Dedifferentiated amniotic fluid mesenchymal stem cell (primary cell): ENCODE data around the gene STK25.
"Not testable (repeated sequence)": the region's sequence is repeated elsewhere in the genome, so short reads cannot be mapped to it uniquely, and the experiment has no call there.

Experiments used
- DNase-seq: peaks from one replicate; pipeline ENCODE4 v3.0.0-alpha.2; 2016; ENCODE audit errors: extremely low spot score

Gene STK25

DNA sequence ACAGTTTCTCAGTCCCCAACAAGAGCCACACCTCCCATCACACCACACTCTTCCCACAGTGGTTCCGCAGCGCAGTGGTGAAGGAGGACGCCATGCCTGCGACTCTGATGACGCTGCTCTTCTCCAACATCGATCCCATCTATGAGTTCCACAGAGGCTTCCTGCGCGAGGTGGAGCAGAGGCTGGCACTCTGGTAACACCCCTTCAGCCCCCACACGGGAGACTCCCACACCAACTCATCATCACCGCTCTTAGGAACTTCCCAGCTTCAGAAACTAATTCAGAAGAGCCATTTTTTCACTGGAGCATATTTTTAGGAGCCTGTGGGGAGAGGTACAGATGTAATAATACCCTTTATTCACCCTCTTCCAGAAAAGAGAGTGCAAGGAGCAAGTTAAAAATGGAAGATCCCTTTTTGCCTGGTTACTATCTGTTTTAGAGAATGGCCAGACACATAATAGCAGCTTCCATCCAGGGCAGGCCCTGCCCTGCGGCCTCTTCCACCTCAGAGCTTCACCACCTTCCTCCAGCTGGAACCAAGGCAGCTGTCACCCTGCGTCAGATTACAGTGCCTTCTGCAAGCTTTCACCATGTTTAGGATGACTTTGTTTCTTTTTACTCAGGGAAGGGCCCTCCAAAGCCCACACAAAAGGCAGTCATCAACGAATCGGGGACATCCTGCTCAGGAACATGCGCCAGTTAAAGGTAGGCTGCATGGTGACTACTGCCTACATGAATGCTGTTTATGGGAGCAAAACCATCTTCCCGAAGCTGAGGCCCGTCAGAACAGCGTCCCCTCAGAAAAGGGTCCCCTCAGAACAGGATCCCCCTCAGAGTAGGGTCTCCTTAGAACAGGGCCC lies 44.9 kb downstream of the STK25 start:
- DNase-seq = no peak

DNA sequence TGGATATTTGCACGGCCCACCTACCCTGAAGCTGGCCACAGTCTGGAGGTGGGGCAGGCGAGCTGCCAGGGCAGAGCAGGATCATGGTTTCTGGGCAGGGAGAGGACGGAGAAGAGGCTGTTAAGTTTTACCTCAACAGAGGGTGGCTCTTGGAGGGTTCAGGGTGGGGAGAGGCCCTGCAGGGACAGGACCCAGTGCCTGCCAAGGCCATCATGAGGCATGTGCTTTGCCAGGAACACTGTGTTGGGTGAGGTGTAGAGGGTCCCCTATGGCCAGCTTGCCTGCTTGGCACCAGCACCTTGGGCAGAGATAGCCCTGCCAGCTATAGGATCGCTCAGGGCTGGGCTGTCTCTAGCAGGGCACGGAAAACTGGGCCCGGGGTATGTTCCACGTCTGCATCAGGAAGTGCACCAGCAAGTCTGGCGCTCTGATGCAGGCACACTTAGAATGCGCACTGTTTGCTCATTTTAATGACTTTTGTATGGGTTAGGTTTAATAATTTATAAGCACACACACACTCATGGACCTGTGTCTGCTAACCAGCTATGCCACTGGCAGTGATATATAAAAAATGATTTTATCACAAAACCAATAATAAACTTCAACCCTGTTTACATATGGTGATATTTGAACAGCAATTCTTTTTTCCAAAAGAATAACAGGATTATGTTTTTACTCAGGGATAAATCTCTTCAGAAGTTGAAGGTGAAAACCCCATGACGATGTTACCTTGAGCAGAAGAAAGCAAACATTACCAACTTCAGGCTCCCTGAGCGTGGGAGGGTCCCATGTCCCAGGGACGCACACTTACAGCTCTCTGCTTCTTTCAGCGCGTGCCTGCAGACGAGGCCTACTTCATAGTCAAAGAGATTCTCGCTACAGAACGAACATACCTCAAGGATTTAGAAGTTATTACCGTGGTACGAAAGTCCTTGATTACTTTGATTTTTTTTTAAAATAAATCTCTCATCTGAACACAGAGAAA lies 46.4 kb downstream of the STK25 start:
- no peak for DNase-seq

DNA sequence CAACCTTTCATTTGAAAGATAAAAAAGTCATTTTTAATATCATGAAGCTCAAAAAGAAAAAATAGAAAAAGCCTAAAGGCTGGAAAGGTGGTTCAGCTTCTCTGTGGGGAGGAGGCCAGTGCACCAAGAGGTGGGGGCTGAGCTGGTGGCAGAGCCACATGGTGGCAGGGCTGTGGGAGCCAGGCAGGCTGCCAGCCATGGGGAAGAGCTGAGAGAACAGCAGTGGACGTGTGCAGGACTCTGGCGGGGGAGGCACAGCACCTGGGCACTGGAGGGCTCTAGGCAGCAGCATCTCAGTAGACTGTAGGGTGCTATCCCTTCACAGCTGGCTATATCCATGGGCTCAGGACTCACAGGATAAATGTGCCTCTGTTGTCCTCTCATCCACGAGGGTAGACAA lies 47.8 kb downstream of the STK25 start:
- no peak for DNase-seq

DNA sequence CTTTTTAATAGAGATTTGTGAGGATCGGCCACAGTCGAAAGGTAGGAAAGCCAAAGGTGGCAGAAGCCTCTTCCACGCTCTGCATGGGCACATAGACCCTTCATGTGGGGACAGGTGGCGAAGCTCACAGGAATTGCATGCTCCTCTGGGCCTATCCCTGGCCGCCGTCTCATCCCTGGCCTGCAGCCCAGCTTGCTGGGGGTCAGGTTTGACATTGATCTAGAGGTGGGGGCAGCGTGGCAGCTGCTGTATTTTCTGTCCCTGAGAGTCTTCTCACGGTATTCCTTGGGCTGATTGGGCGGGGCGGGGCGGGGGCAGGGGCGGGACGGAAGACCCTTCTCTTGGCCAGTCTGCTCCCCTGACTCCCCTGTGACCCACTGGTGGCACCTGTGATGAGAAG lies 48.9 kb downstream of the STK25 start:
- no peak for DNase-seq

DNA sequence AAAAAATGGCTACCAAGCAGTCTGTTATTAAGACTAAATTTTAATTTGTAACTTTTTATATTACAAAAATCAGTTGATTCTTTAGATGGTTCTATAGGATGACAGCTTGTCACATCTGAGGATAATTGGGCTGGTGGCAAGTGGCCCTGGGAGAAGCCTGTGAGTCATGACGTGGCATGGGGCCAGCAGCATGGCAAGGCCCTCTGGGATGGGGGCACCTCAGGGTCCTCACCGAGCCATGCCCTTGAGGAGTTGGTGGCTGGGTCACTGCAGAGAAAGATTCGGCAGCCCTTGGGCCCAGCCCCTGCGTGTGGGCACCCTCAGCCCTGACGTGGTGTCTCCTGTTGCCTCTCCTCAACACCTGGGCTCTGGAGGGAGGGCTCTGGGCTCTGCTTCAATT lies 49.7 kb downstream of the STK25 start:
- no peak for DNase-seq

DNA sequence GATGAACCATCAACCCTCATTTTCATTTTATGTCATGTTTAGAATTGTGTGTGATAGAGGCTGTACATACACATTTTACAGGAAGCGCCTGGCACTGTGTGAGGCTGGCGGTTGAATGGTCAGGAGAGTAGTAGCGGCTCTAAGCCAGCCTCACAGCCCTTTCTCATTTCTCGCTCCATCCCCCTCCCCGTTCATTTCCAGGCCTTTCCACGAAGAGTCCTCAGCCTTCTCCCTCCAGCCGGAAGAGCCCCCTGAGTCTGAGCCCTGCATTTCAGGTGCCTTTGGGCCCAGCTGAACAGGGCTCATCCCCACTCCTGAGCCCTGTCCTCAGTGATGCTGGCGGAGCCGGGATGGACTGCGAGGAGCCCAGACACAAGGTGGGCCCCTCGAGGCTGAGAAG lies 51.8 kb downstream of the STK25 start:
- no peak for DNase-seq

DNA sequence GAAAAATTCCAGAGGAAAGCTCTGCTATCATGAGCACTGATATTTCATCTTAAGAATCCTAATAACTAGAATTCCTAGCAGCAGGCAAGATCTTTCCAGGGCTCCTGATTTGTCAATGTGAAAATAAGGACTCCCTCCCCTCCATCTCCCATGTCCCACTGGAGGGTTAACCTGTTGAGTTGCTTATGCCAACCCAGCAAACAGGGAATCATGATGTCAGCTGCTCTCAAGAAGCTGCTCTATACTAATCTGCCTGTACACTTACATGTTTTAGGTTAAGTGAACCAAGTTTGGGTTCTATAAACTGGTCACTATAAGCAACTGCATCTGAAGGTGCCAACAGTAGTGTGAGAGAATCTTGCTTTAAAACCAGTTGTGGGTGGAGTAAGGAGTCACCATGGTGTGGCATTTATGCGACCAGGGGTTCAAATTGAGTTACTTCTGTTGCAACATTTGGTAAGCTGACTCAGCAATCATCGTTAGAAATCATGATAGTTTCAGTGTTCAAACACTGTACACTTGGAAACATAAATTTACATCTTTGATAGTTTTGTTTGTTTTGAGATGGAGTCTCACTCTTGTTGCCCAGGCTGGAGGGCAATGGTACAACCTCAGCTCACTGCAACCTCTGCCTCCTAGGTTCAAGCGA lies 53.4 kb downstream of the STK25 start:
- no peak for DNase-seq

DNA sequence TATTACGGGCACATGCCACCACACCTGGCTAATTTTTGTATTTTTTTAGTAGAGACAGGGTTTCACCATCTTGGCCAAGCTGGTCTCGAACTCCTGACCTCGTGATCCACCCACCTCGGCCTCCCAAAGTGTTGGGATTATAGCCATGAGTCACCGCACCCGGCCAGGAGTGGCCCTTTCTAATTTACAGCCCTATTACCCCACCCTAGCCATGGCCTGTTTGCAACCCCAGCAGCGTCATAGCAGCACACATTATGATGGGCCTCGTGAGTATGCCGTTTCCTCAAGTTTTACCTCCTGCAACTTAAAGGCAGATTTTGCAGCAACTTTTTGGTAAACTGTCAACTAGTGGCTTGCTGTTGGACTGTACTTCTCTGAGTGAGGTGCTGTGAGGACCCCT lies 54.5 kb downstream of the STK25 start:
- DNase-seq = not testable (repeated sequence)

DNA sequence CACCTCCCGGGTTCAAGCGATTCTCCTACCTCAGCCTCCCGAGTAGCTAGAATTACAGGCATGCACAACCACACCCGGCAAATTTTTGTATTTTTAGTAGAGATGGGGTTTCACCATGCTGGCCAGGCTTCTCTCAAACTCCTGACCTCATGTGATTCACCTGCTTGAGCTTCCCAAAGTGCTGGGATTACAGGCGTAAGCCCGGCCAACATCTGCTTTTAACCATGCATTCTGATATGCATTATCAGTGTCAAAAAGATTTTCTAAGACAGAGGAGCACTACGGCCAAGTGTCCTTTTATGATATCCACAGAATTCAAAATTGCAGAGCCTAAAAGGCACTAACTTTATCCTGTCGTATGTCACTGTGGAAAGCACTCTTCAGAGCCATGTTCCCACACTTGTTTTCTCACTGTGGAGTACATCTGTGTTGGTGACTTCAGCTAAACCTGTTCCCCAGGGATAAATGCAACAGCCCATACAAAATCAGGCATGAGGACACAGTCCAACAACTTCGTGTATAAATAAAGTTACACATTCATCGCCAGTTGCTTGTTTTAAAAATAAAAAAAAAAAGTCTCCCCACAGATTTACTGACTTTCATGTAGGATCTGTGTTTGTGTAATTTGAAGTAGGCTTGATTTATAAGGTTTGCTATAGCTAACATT lies 56.4 kb downstream of the STK25 start:
- DNase-seq = no peak

DNA sequence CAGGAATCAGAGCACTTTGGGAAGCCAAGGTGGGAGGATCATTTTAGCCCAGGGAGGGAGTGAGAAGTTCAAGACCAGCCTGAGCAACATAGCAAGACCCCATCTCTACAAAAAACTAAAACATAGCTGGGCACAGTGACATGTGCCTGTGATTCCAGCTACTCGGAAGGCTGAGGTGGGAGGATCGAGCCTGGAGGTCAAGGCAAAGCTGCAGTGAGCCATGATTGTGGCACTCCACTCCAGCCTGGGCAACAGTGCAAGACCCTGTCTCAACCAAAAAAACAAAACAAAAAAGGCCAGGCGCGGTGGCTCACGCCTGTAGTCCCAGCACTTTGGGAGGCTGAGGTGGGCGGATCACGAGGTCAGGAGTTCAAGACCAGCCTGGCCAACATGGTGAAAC lies 58.3 kb downstream of the STK25 start:
- DNase-seq = not testable (repeated sequence)

DNA sequence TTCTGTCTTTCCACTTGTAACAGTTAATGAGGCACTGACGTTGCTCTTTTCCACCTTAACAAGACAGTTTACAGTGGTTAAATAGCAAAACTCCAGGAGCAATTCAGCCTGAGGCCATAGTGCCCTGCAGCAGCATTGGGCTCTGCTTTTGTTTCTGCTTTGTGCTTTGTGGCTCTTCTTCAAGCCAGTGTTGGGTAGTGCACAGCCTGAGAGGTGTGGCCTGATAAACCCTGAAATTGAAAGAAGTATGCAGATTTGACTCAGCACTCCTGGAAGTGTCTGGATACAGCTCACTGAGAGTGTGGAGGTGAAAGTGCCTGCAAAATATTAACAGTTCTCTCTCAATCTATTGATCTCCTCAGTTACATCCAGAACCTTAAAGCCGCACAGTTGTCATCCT lies 63.0 kb downstream of the STK25 start:
- DNase-seq = no peak

DNA sequence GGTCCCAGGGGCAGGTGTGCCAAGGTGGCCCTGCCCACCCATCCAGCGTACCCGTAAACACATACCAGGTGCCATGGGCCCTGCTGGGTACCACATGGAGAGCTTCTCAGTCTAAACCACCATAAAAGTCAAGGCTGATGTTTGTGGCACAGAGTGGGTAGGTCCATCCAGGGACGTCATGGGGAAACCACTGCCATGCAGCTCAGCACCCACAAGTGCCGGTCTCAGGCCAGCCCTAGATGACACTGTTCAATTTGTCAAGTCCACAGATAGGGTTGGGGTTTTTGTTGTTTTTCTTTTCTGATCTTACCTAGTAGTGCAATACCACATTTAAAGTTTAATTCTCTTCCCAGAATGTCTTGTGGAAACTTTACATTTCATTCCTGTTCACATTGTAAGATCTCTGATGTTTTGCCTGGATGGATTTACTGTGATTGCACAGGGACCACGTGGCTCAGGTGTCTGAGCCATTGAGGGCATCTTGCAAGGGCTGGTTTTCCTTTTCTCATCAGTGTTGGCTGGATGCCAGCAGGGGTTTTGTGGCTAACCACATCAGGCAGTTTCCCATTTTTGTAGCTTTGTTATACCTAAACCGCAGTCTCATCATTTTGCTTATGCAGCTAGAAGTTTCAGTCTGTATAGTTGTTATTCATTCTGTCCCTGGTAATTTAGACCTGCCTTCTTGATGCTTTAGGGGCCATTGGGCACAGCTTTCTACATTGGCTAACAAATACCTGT lies 64.7 kb downstream of the STK25 start:
- no peak for DNase-seq
